IMR-90 (cell line): Measurements from ENCODE around the gene PTPRU. TPM values are rescaled to one million over a fixed set of nuclear protein-coding genes. Genes with fewer than 3 reads are reported as not detected.

ENCODE experiments used
- ATAC-seq: fragments of 200-7000 bp; cut with Tn5 transposase; 2 replicates; pipeline ENCODE4 v1.9.1; 2020; ENCODE audit warnings: low read depth, mild to moderate bottlenecking, moderate library complexity
- BruUV-seq: library from RNA; stranded (reverse); fragments of 400-500 nt; replicated peaks from 2 replicates; lab custom pipeline; 2021; lab: Mats Ljungman, UMichigan
- CTCF ChIA-PET: fragments of 300-600 bp; formaldehyde crosslinking; extraction: SDS; loops from one replicate; lab custom pipeline; 2021; ENCODE audit warnings: antibody characterized with exemption; lab: Yijun Ruan, JAX
- POLR2A ChIA-PET: fragments of 300-600 bp; sonication (Branson Sonifier 250); formaldehyde crosslinking; loops from one replicate; lab custom pipeline; 2022; ENCODE audit warnings: antibody characterized with exemption; ENCODE audit not compliant: unreplicated experiment; lab: Charles Lee
- DNase-seq: peaks from one replicate; pipeline ENCODE4 v3.0.0; 2013
- H2AFZ ChIP-seq: replicated peaks from 2 replicates; pipeline ENCODE3; 2013; ENCODE audit warnings: low read length, mild to moderate bottlenecking; ENCODE audit not compliant: poor library complexity
- H2AK5ac ChIP-seq: 2 replicates; pipeline ENCODE4 v1.6.1; 2013; ENCODE audit warnings: low read depth, low read length, inconsistent platforms
- H2AK9ac ChIP-seq: replicated peaks from 2 replicates; pipeline ENCODE3; 2013; ENCODE audit warnings: mild to moderate bottlenecking, low read depth, low read length, moderate library complexity; ENCODE audit not compliant: poor library complexity
- H2BK120ac ChIP-seq: 2 replicates; pipeline ENCODE4 v1.6.1; 2013; ENCODE audit warnings: low read depth, low read length, inconsistent platforms
- H2BK15ac ChIP-seq: 3 replicates; pipeline ENCODE4 v1.6.1; 2013; ENCODE audit warnings: low read depth, low read length, inconsistent platforms
- H2BK20ac ChIP-seq: 2 replicates; pipeline ENCODE4 v1.6.1; 2013; ENCODE audit warnings: low read depth, mild to moderate bottlenecking, inconsistent platforms, low read length, moderate library complexity
- H2BK5ac ChIP-seq: 2 replicates; pipeline ENCODE4 v1.6.1; 2013; ENCODE audit warnings: mild to moderate bottlenecking, low read depth, low read length, inconsistent platforms; ENCODE audit not compliant: poor library complexity, severe bottlenecking
- H3K14ac ChIP-seq: replicated peaks from 2 replicates; pipeline ENCODE4 v1.6.1; 2013; ENCODE audit warnings: low read depth, low read length, inconsistent platforms
- H3K18ac ChIP-seq: 2 replicates; pipeline ENCODE4 v1.6.1; 2013; ENCODE audit warnings: low read depth, low read length, control low read depth
- H3K23ac ChIP-seq: 2 replicates; pipeline ENCODE4 v1.6.1; 2013; ENCODE audit warnings: low read depth, low read length, inconsistent platforms
- H3K27ac ChIP-seq: 2 replicates; pipeline ENCODE4 v1.5.1; 2013; ENCODE audit warnings: mild to moderate bottlenecking, control low read depth, low read length; ENCODE audit not compliant: insufficient read depth
- H3K27me3 ChIP-seq: 2 replicates; pipeline ENCODE4 v1.6.1; 2013; ENCODE audit warnings: low read length; ENCODE audit not compliant: control insufficient read depth, insufficient read depth
- H3K36me3 ChIP-seq: 2 replicates; pipeline ENCODE4 v1.6.1; 2013; ENCODE audit warnings: low read length, mixed read lengths; ENCODE audit not compliant: control insufficient read depth, insufficient read depth
- H3K4ac ChIP-seq: 2 replicates; pipeline ENCODE4 v1.6.1; 2013; ENCODE audit warnings: low read depth, low read length, inconsistent platforms
- H3K4me1 ChIP-seq: 2 replicates; pipeline ENCODE4 v1.6.1; 2013; ENCODE audit warnings: low read length, mixed read lengths; ENCODE audit not compliant: control insufficient read depth, insufficient read depth
- H3K4me2 ChIP-seq: 2 replicates; pipeline ENCODE4 v1.6.1; 2013; ENCODE audit warnings: low read depth, mild to moderate bottlenecking, control low read depth, low read length, moderate library complexity
- H3K4me3 ChIP-seq: 2 replicates; pipeline ENCODE4 v1.5.1; 2013; ENCODE audit warnings: low read depth, mild to moderate bottlenecking, control low read depth, low read length, moderate library complexity; ENCODE audit not compliant: insufficient read depth
- H3K56ac ChIP-seq: 2 replicates; pipeline ENCODE4 v1.6.1; 2013; ENCODE audit warnings: low read length, inconsistent platforms; ENCODE audit not compliant: insufficient read depth; ENCODE audit errors: extremely low read depth
- H3K79me1 ChIP-seq, 2 experiments: 2 replicates each; pipeline ENCODE4 v1.6.1; 2013; ENCODE audit warnings: low read length in 2 of 2, inconsistent platforms in 1 of 2, low read depth in 1 of 2
- H3K9ac ChIP-seq: 2 replicates; pipeline ENCODE4 v1.6.1; 2013; ENCODE audit warnings: low read depth, low read length, control low read depth
- H3K9me1 ChIP-seq: 2 replicates; pipeline ENCODE4 v1.6.1; 2013; ENCODE audit warnings: low read length, inconsistent platforms; ENCODE audit not compliant: insufficient read depth
- H3K9me3 ChIP-seq: 2 replicates; pipeline ENCODE4 v1.6.1; 2013; ENCODE audit warnings: low read length; ENCODE audit not compliant: control insufficient read depth, insufficient read depth
- H4K20me1 ChIP-seq: 2 replicates; pipeline ENCODE4 v1.6.1; 2013; ENCODE audit warnings: low read length, inconsistent platforms; ENCODE audit not compliant: insufficient read depth
- H4K5ac ChIP-seq: 2 replicates; pipeline ENCODE4 v1.6.1; 2013; ENCODE audit warnings: mild to moderate bottlenecking, low read depth, low read length, control low read depth
- H4K8ac ChIP-seq, 2 experiments: 2 replicates each; pipeline ENCODE4 v1.6.1; 2013; ENCODE audit warnings: low read depth in 2 of 2, low read length in 2 of 2, control low read depth in 1 of 2, inconsistent platforms in 1 of 2
- H4K91ac ChIP-seq: 2 replicates; pipeline ENCODE4 v1.6.1; 2013; ENCODE audit warnings: low read depth, low read length, inconsistent platforms; ENCODE audit not compliant: insufficient read depth
- BHLHE40 ChIP-seq: fragments of 150-350 bp; IDR thresholded peaks from 2 replicates; pipeline ENCODE4 v1.6.1; 2016; ENCODE audit warnings: mild to moderate bottlenecking, low read depth, low read length
- CEBPB ChIP-seq: IDR thresholded peaks from 2 replicates; pipeline ENCODE4 v1.6.1; 2012; ENCODE audit warnings: low read depth, low read length, improper control_type of control experiment
- CHD1 ChIP-seq: IDR thresholded peaks from 2 replicates; pipeline ENCODE4 v1.6.1; 2012; ENCODE audit warnings: low read depth, low read length, improper control_type of control experiment
- ELK1 ChIP-seq: fragments of 150-350 bp; IDR thresholded peaks from 2 replicates; pipeline ENCODE4 v1.6.1; 2016; ENCODE audit warnings: low read depth, mild to moderate bottlenecking, low read length, moderate library complexity, borderline replicate concordance
- FOS ChIP-seq: fragments of 150-350 bp; IDR thresholded peaks from 2 replicates; pipeline ENCODE4 v1.6.1; 2016; ENCODE audit warnings: low read depth, low read length
- MAFK ChIP-seq: IDR thresholded peaks from 2 replicates; pipeline ENCODE4 v1.6.1; 2012; ENCODE audit warnings: low read depth, low read length, improper control_type of control experiment
- MAZ ChIP-seq: IDR thresholded peaks from 2 replicates; pipeline ENCODE4 v1.6.1; 2012; ENCODE audit warnings: low read depth, mild to moderate bottlenecking, low read length, improper control_type of control experiment, moderate library complexity, borderline replicate concordance
- MXI1 ChIP-seq: IDR thresholded peaks from 2 replicates; pipeline ENCODE4 v1.6.1; 2012; ENCODE audit warnings: low read depth, mild to moderate bottlenecking, low read length, moderate library complexity, borderline replicate concordance
- NFE2L2 ChIP-seq: fragments of 150-350 bp; IDR thresholded peaks from 2 replicates; pipeline ENCODE4 v1.6.1; 2016; ENCODE audit warnings: low read depth, mild to moderate bottlenecking, low read length
- POLR2A ChIP-seq: IDR thresholded peaks from 2 replicates; pipeline ENCODE4 v1.6.1; 2012; ENCODE audit warnings: mild to moderate bottlenecking, low read depth, low read length
- RAD21 ChIP-seq: IDR thresholded peaks from 2 replicates; pipeline ENCODE4 v1.6.1; 2012; ENCODE audit warnings: low read length, improper control_type of control experiment
- RCOR1 ChIP-seq: IDR thresholded peaks from 2 replicates; pipeline ENCODE4 v1.6.1; 2012; ENCODE audit warnings: mild to moderate bottlenecking, low read length, improper control_type of control experiment; ENCODE audit not compliant: insufficient replicate concordance
- RFX5 ChIP-seq: IDR thresholded peaks from 2 replicates; pipeline ENCODE4 v1.8.0; 2012; ENCODE audit warnings: low read depth, mild to moderate bottlenecking, low read length, moderate library complexity
- SMC3 ChIP-seq: fragments of 150-350 bp; IDR thresholded peaks from 2 replicates; pipeline ENCODE4 v1.6.1; 2016; ENCODE audit warnings: low read depth, mild to moderate bottlenecking, antibody characterized with exemption, low read length, moderate library complexity
- WGBS, 2 experiments: methylation state at CpG; one replicate each; pipeline versions ENCODE4 v1.1.5 to v1.1.7; 2013; ENCODE audit warnings: missing lambda C conversion rate in 2 of 2; ENCODE audit not compliant: insufficient read length in 1 of 2; ENCODE audit errors: extremely low coverage in 2 of 2; 5-methylcytosine and 5-hydroxymethylcytosine counted together
- dilution Hi-C: fragments of 300-500 bp; cut with HindIII; formaldehyde crosslinking; loops from one replicate; pipeline ENCODE4 v1.14.3; 2018; ENCODE audit warnings: low sequenced_read_pairs; ENCODE audit not compliant: unreplicated experiment
- in situ Hi-C: fragments of 300-500 bp; cut with MboI; formaldehyde crosslinking; loops from 3 replicates; pipeline ENCODE4 v1.14.3; 2019; ENCODE audit warnings: low sequenced_read_pairs, inconsistent platforms, mixed read lengths
- intact Hi-C: fragments of 100-400 bp; cut with micrococcal nuclease; formaldehyde crosslinking; loops from 2 replicates; pipeline ENCODE4 v1.10.0; 2022
- polyA plus RNA-seq, 3 experiments: library from polyadenylated mRNA; depleted of rRNA; stranded (reverse); fragments of >200 nt; gene quantifications; 2 replicates each; pipeline ENCODE4 v1.2.3, GENCODE V29; 2012; ENCODE audit warnings: low replicate concordance in 1 of 3
- total RNA-seq: library from RNA; depleted of rRNA; stranded (reverse); fragments of >200 nt; gene quantifications from 2 replicates; pipeline ENCODE4 v1.2.3, GENCODE V29; 2012
- TF ChIP-seq, protein P1 (sequence below): conservative IDR thresholded peaks from 2 replicates; pipeline ENCODE4 v1.5.1; 2012; ENCODE audit warnings: mild to moderate bottlenecking, low read depth, low read length, improper control_type of control experiment
- TF ChIP-seq, protein P2 (sequence below): fragments of 150-350 bp; IDR thresholded peaks from 2 replicates; pipeline ENCODE4 v1.6.1; 2017; ENCODE audit warnings: mild to moderate bottlenecking, antibody characterized with exemption, low read length, low read depth

The PTPRU gene
- total and polyA plus RNA-seq, 2 of the 4 experiments (the other 2 are of a cell fraction) = 7.0 to 10.7 TPM

- H3K79me1 ChIP-seq = no peaks in the 10 kb centered on the region
- H3K4me2 ChIP-seq = no peak overlapping the region
- ChIA-PET POLR2A (no interaction called here), CTCF (no interaction called here)
- no peak overlapping the region for H3K56ac ChIP-seq
- no peak overlapping the region for H2BK20ac ChIP-seq
- no peak overlapping the region for H2BK5ac ChIP-seq
- DNase-seq = no peak
- H3K4me1 ChIP-seq = no peaks in the 10 kb centered on the region
- H4K91ac ChIP-seq = no peak overlapping the region
- in situ Hi-C loops (no loop called here), dilution Hi-C loops (no loop called here), intact Hi-C loops (no loop called here)
- H3K36me3 ChIP-seq = peaks cover 12% of the 10 kb centered on the region; the same call in 1 of the 2 replicates
- H3K27ac ChIP-seq = no peak overlapping the region
- no peak overlapping the region for H4K5ac ChIP-seq
- H3K23ac ChIP-seq = no peak overlapping the region
- no peaks in the 10 kb centered on the region for H3K9me3 ChIP-seq
- no TSS peak for BruUV-seq
- WGBS, 2 experiments = 88% methylated on average over 5 of the region's 10 CpGs; no CpG with 5 or more reads in 1 of the 2 experiments
- H4K20me1 ChIP-seq = no peaks in the 10 kb centered on the region
- no peak overlapping the region for H3K14ac ChIP-seq
- H3K27me3 ChIP-seq = no peaks in the 10 kb centered on the region
- H2BK120ac ChIP-seq = no peak overlapping the region
- TF ChIP-seq CHD1 (no peak), NFE2L2 (no peak), RAD21 (no peak), MAFK (no peak), FOS (no peak), SMC3 (no peak), MXI1 (no peak), RCOR1 (no peak), BHLHE40 (no peak), ELK1 (no peak), POLR2A (no peak), RFX5 (no peak), CEBPB (no peak), MAZ (no peak)
- TF ChIP-seq, protein P1, sequence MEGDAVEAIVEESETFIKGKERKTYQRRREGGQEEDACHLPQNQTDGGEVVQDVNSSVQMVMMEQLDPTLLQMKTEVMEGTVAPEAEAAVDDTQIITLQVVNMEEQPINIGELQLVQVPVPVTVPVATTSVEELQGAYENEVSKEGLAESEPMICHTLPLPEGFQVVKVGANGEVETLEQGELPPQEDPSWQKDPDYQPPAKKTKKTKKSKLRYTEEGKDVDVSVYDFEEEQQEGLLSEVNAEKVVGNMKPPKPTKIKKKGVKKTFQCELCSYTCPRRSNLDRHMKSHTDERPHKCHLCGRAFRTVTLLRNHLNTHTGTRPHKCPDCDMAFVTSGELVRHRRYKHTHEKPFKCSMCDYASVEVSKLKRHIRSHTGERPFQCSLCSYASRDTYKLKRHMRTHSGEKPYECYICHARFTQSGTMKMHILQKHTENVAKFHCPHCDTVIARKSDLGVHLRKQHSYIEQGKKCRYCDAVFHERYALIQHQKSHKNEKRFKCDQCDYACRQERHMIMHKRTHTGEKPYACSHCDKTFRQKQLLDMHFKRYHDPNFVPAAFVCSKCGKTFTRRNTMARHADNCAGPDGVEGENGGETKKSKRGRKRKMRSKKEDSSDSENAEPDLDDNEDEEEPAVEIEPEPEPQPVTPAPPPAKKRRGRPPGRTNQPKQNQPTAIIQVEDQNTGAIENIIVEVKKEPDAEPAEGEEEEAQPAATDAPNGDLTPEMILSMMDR = no peak
- TF ChIP-seq, protein P2, sequence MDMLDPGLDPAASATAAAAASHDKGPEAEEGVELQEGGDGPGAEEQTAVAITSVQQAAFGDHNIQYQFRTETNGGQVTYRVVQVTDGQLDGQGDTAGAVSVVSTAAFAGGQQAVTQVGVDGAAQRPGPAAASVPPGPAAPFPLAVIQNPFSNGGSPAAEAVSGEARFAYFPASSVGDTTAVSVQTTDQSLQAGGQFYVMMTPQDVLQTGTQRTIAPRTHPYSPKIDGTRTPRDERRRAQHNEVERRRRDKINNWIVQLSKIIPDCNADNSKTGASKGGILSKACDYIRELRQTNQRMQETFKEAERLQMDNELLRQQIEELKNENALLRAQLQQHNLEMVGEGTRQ = no peak
- H3K18ac ChIP-seq = no peak overlapping the region
- no peak overlapping the region for H2BK15ac ChIP-seq
- H2AK9ac ChIP-seq = no peak overlapping the region
- no peak overlapping the region for H4K8ac ChIP-seq
- H2AFZ ChIP-seq = no peak overlapping the region
- peak; percentile 40; the same call in 1 of the 2 replicates for ATAC-seq
- H3K9ac ChIP-seq = no peak overlapping the region
- H3K4ac ChIP-seq = no peak overlapping the region
- H3K4me3 ChIP-seq = no peak overlapping the region
- no peaks in the 10 kb centered on the region for H3K9me1 ChIP-seq
- H2AK5ac ChIP-seq = no peak overlapping the region
Measured at GRCh38 chr1:29306471-29307140, 70.3 kb downstream of the PTPRU start.
